Large intestine (tissue), 3 donors: ENCODE results near the gene HEATR1. TPM values are rescaled to one million over a fixed set of nuclear protein-coding genes. Genes with fewer than 3 reads are reported as not detected.
"Not testable (repeated sequence)": the region's sequence is repeated elsewhere in the genome, so short reads cannot be mapped to it uniquely, and the experiment has no call there.

ENCODE experiments used
- DNase-seq, 2 donors: peaks; one replicate each; pipeline versions ENCODE4 v3.0.0 to v3.0.0-alpha.2; 2013
- H3K27ac ChIP-seq: one replicate; pipeline ENCODE4 v1.5.1; 2013; ENCODE audit warnings: low read length
- H3K27me3 ChIP-seq: 2 replicates; pipeline ENCODE4 v1.6.1; 2013; ENCODE audit warnings: low read length; ENCODE audit not compliant: control insufficient read depth, insufficient read depth
- H3K36me3 ChIP-seq: 2 replicates; pipeline ENCODE4 v1.6.1; 2013; ENCODE audit warnings: low read length; ENCODE audit not compliant: control insufficient read depth, insufficient read depth
- H3K4me1 ChIP-seq: one replicate; pipeline ENCODE4 v1.6.1; 2013; ENCODE audit warnings: low read length; ENCODE audit not compliant: control insufficient read depth, insufficient read depth
- H3K4me3 ChIP-seq: one replicate; pipeline ENCODE4 v1.5.1; 2013; ENCODE audit warnings: low read length
- H3K9me3 ChIP-seq: one replicate; pipeline ENCODE4 v1.6.1; 2013; ENCODE audit warnings: mild to moderate bottlenecking, low read depth, low read length, moderate library complexity; ENCODE audit not compliant: control insufficient read depth
- WGBS: methylation state at CpG from one replicate; pipeline ENCODE4 v1.1.5; 2013; ENCODE audit warnings: low lambda C conversion rate; ENCODE audit not compliant: insufficient coverage; 5-methylcytosine and 5-hydroxymethylcytosine counted together
- polyA plus RNA-seq: library from polyadenylated mRNA; unstranded; fragments of 120-200 nt; gene quantifications from one replicate; pipeline ENCODE4 v1.2.1, GENCODE V29; 2013

HEATR1 gene
- polyA plus RNA-seq, 1 donor: 19.5 TPM

GRCh38 chr1:236581528-236581927 is 22.8 kb downstream of the HEATR1 start:
- H3K27me3 ChIP-seq: no peaks in the 10 kb centered on the region
- no CpG with 5 or more reads among the region's 2 CpGs for WGBS
- no peak for DNase-seq
- H3K27ac ChIP-seq: no peak overlapping the region
- H3K36me3 ChIP-seq: peaks cover 47% of the 10 kb centered on the region
- H3K4me1 ChIP-seq: no peaks in the 10 kb centered on the region
- H3K9me3 ChIP-seq: no peaks in the 10 kb centered on the region
- H3K4me3 ChIP-seq: no peak overlapping the region

- peaks cover 44% of the 10 kb centered on the region for H3K36me3 ChIP-seq
- H3K27ac ChIP-seq, DNase-seq, H3K9me3 ChIP-seq, H3K4me1 ChIP-seq, H3K4me3 ChIP-seq, H3K27me3 ChIP-seq: not testable (repeated sequence)
- WGBS: no CpG with 5 or more reads among the region's 3 CpGs
These were observed 23.9 kb downstream of the HEATR1 start for GRCh38 chr1:236580404-236580803.

GRCh38 chr1:236578661-236579060 is 25.7 kb downstream of the HEATR1 start:
- peaks cover 47% of the 10 kb centered on the region for H3K36me3 ChIP-seq
- H3K4me3 ChIP-seq: no peak overlapping the region
- no peaks in the 10 kb centered on the region for H3K9me3 ChIP-seq
- no peak overlapping the region for H3K27ac ChIP-seq
- WGBS: 100% methylated on average over 1 of the region's 3 CpGs
- H3K27me3 ChIP-seq: no peaks in the 10 kb centered on the region
- no peaks in the 10 kb centered on the region for H3K4me1 ChIP-seq
- DNase-seq: no peak

GRCh38 chr1:236577041-236577440 is 27.3 kb downstream of the HEATR1 start:
- WGBS: no CpG with 5 or more reads among the region's 7 CpGs
- not testable (repeated sequence) for H3K27me3 ChIP-seq, H3K4me3 ChIP-seq, H3K4me1 ChIP-seq, H3K9me3 ChIP-seq, H3K27ac ChIP-seq
- peak in 1 of 2 donors; percentile 9 for DNase-seq
- H3K36me3 ChIP-seq: peaks cover 45% of the 10 kb centered on the region

GRCh38 chr1:236576004-236576403 is 28.3 kb downstream of the HEATR1 start:
- no peak for DNase-seq
- Histone ChIP-seq H3K27ac (no peak overlapping the region), H3K4me3 (no peak overlapping the region), H3K36me3 (peaks cover 48% of the 10 kb centered on the region), H3K27me3 (no peaks in the 10 kb centered on the region), H3K9me3 (no peaks in the 10 kb centered on the region), H3K4me1 (no peaks in the 10 kb centered on the region)
- 0% methylated on average over 1 of the region's 2 CpGs for WGBS

GRCh38 chr1:236575523-236575922 is 28.8 kb downstream of the HEATR1 start:
- H3K4me1 ChIP-seq: no peaks in the 10 kb centered on the region
- H3K9me3 ChIP-seq: no peaks in the 10 kb centered on the region
- no peaks in the 10 kb centered on the region for H3K27me3 ChIP-seq
- H3K27ac ChIP-seq: no peak overlapping the region
- peaks cover 48% of the 10 kb centered on the region for H3K36me3 ChIP-seq
- DNase-seq: no peak
- WGBS: 90% methylated on average over 3 of the region's 3 CpGs
- H3K4me3 ChIP-seq: no peak overlapping the region

- H3K4me1 ChIP-seq: no peaks in the 10 kb centered on the region
- H3K27ac ChIP-seq: no peak overlapping the region
- H3K36me3 ChIP-seq: peaks cover 78% of the 10 kb centered on the region
- no peaks in the 10 kb centered on the region for H3K9me3 ChIP-seq
- H3K27me3 ChIP-seq: no peaks in the 10 kb centered on the region
- H3K4me3 ChIP-seq: no peak overlapping the region
- no CpG with 5 or more reads among the region's 2 CpGs for WGBS
- no peak for DNase-seq
These were observed 35.9 kb downstream of the HEATR1 start for GRCh38 chr1:236568285-236568894.

GRCh38 chr1:236565530-236565929 is 38.8 kb downstream of the HEATR1 start:
- no peak for DNase-seq
- H3K36me3 ChIP-seq: peaks cover 75% of the 10 kb centered on the region
- no CpG with 5 or more reads among the region's 5 CpGs for WGBS
- no peaks in the 10 kb centered on the region for H3K4me1 ChIP-seq
- H3K4me3 ChIP-seq: no peak overlapping the region
- H3K27ac ChIP-seq: no peak overlapping the region
- H3K27me3 ChIP-seq: no peaks in the 10 kb centered on the region
- no peaks in the 10 kb centered on the region for H3K9me3 ChIP-seq

- 80% methylated on average over 1 of the region's 2 CpGs for WGBS
- peaks cover 79% of the 10 kb centered on the region for H3K36me3 ChIP-seq
- H3K27me3 ChIP-seq: no peaks in the 10 kb centered on the region
- H3K27ac ChIP-seq: no peak overlapping the region
- no peaks in the 10 kb centered on the region for H3K4me1 ChIP-seq
- DNase-seq: no peak
- no peaks in the 10 kb centered on the region for H3K9me3 ChIP-seq
- no peak overlapping the region for H3K4me3 ChIP-seq
These were observed 42.3 kb downstream of the HEATR1 start for GRCh38 chr1:236561976-236562375.

GRCh38 chr1:236560213-236560771 is 44.0 kb downstream of the HEATR1 start:
- Histone ChIP-seq H3K36me3 (peaks cover 82% of the 10 kb centered on the region), H3K27me3 (no peaks in the 10 kb centered on the region), H3K27ac (no peak overlapping the region), H3K4me1 (no peaks in the 10 kb centered on the region), H3K4me3 (no peak overlapping the region), H3K9me3 (no peaks in the 10 kb centered on the region)
- no peak for DNase-seq
- WGBS: no CpG with 5 or more reads among the region's 7 CpGs

GRCh38 chr1:236558846-236559245 is 45.5 kb downstream of the HEATR1 start:
- H3K4me3 ChIP-seq: no peak overlapping the region
- no peak for DNase-seq
- H3K27me3 ChIP-seq: no peaks in the 10 kb centered on the region
- WGBS: no CpG with 5 or more reads among the region's 3 CpGs
- H3K4me1 ChIP-seq: no peaks in the 10 kb centered on the region
- H3K9me3 ChIP-seq: no peaks in the 10 kb centered on the region
- no peak overlapping the region for H3K27ac ChIP-seq
- H3K36me3 ChIP-seq: peaks cover 80% of the 10 kb centered on the region
